Thyroid gland (tissue), 4 donors: ENCODE measurements around the gene FAXDC2.

Source experiments
- CTCF ChIP-seq, 6 experiments: fragments of 200-600 bp in 3 of 6; fragments of 450-650 bp in 3 of 6; sonication (generic) in 3 of 6; IDR thresholded peaks; one replicate each; pipeline ENCODE4 v1.5.1; 2016 to 2019; ENCODE audit warnings: antibody characterized with exemption in 6 of 6, mild to moderate bottlenecking in 2 of 6, inconsistent platforms in 1 of 6, moderate library complexity in 1 of 6
- POLR2A ChIP-seq, 2 donors: fragments of 450-650 bp; IDR thresholded peaks; one replicate each; pipeline ENCODE4 v1.6.1; 2017; ENCODE audit warnings: antibody characterized with exemption in 2 of 2, mild to moderate bottlenecking in 2 of 2, moderate library complexity in 1 of 2

GRCh38 chr5:154871734-154872133 is 21.3 kb upstream of the FAXDC2 start:
- TF ChIP-seq CTCF (IDR thresholded peaks at IDR 0.05), result no peak
- TF ChIP-seq POLR2A (IDR thresholded peaks at IDR 0.05), result no peak
